ENCODE results near the gene B3GNT5.

DNA sequence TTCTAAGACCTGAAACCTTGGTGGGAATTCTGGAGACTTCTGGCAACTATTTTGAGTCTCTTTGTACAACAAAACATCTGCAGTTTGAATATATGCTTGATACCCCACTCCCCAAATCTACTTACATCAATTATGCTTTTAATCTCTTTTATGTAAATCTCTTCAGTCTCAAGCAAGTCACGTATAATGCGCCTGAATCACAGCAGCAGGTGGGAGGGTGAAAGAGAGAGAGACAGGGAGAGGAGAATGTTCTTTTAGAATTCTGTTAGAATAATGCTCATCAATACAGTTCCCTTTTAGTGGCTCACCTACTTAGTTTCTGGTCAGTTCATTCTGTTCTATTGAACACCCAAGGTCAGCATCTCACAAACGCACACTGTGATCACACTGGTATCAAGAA, 22.2 kb upstream of the B3GNT5 start:
- no peak for TF ChIP-seq EZH2 (IDR thresholded peaks at IDR 0.05; ENCODE audit: borderline replicate concordance, low read depth, low read length, severe bottlenecking)
- TF ChIP-seq, protein P1, sequence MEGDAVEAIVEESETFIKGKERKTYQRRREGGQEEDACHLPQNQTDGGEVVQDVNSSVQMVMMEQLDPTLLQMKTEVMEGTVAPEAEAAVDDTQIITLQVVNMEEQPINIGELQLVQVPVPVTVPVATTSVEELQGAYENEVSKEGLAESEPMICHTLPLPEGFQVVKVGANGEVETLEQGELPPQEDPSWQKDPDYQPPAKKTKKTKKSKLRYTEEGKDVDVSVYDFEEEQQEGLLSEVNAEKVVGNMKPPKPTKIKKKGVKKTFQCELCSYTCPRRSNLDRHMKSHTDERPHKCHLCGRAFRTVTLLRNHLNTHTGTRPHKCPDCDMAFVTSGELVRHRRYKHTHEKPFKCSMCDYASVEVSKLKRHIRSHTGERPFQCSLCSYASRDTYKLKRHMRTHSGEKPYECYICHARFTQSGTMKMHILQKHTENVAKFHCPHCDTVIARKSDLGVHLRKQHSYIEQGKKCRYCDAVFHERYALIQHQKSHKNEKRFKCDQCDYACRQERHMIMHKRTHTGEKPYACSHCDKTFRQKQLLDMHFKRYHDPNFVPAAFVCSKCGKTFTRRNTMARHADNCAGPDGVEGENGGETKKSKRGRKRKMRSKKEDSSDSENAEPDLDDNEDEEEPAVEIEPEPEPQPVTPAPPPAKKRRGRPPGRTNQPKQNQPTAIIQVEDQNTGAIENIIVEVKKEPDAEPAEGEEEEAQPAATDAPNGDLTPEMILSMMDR (IDR thresholded peaks at IDR 0.05; ENCODE audit: extremely low read depth in 1 of 2, insufficient read depth in 1 of 2, low read depth in 1 of 2, low read length in 2 of 2), result no peak
- no peak for TF ChIP-seq POLR2AphosphoS5 (IDR thresholded peaks at IDR 0.05; ENCODE audit: insufficient read depth, low read depth, low read length)
